ENCODE results near the gene SLC23A1.

The SLC23A1 gene

DNA sequence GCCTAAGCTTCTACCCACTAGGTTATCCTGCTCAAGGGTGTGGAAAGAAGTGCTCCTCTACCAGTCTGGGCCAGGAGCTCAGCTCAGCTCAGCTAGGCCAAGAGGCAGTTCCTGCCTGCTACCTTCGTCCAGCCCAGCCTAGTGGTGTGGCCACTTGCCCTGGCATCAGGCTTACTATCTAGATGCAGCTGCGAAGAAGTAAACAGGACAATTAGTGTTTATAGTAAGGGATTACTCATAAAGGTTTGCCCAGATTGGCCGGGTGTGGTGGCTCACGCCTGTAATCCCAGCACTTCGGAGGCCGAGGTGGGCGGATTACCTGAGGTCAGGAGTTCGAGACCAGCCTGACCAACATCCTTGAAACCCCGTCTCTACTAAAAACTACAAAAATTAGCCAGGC is 33.6 kb upstream of the SLC23A1 start:
- TF ChIP-seq TEAD4 (IDR thresholded peaks at IDR 0.05) (no peak), RAD21 (IDR thresholded peaks at IDR 0.05; ENCODE audit: low read depth) (no peak), EP300 (IDR thresholded peaks at IDR 0.05; ENCODE audit: borderline replicate concordance) (no peak), NFIC (IDR thresholded peaks at IDR 0.05) (no peak), YY1 (IDR thresholded peaks at IDR 0.05; ENCODE audit: low read depth) (no peak), TAF1 (IDR thresholded peaks at IDR 0.05; ENCODE audit: low read depth) (no peak), FOXM1 (IDR thresholded peaks at IDR 0.05; ENCODE audit: borderline replicate concordance, low read depth) (no peak), ZBTB7A (IDR thresholded peaks at IDR 0.05; ENCODE audit: low read depth) (no peak), TCF12 (IDR thresholded peaks at IDR 0.05; ENCODE audit: low read depth) (no peak), EGR1 (IDR thresholded peaks at IDR 0.05) (no peak), CEBPB (IDR thresholded peaks at IDR 0.05) (no peak), CREB1 (IDR thresholded peaks at IDR 0.05; ENCODE audit: low read depth) (no peak)
- TF ChIP-seq, protein P1, sequence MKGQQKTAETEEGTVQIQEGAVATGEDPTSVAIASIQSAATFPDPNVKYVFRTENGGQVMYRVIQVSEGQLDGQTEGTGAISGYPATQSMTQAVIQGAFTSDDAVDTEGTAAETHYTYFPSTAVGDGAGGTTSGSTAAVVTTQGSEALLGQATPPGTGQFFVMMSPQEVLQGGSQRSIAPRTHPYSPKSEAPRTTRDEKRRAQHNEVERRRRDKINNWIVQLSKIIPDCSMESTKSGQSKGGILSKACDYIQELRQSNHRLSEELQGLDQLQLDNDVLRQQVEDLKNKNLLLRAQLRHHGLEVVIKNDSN (IDR thresholded peaks at IDR 0.05), result no peak
- TF ChIP-seq, protein P2, sequence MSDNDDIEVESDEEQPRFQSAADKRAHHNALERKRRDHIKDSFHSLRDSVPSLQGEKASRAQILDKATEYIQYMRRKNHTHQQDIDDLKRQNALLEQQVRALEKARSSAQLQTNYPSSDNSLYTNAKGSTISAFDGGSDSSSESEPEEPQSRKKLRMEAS (IDR thresholded peaks at IDR 0.05), result no peak
- TF ChIP-seq, protein P3, sequence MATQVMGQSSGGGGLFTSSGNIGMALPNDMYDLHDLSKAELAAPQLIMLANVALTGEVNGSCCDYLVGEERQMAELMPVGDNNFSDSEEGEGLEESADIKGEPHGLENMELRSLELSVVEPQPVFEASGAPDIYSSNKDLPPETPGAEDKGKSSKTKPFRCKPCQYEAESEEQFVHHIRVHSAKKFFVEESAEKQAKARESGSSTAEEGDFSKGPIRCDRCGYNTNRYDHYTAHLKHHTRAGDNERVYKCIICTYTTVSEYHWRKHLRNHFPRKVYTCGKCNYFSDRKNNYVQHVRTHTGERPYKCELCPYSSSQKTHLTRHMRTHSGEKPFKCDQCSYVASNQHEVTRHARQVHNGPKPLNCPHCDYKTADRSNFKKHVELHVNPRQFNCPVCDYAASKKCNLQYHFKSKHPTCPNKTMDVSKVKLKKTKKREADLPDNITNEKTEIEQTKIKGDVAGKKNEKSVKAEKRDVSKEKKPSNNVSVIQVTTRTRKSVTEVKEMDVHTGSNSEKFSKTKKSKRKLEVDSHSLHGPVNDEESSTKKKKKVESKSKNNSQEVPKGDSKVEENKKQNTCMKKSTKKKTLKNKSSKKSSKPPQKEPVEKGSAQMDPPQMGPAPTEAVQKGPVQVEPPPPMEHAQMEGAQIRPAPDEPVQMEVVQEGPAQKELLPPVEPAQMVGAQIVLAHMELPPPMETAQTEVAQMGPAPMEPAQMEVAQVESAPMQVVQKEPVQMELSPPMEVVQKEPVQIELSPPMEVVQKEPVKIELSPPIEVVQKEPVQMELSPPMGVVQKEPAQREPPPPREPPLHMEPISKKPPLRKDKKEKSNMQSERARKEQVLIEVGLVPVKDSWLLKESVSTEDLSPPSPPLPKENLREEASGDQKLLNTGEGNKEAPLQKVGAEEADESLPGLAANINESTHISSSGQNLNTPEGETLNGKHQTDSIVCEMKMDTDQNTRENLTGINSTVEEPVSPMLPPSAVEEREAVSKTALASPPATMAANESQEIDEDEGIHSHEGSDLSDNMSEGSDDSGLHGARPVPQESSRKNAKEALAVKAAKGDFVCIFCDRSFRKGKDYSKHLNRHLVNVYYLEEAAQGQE (IDR thresholded peaks at IDR 0.05; ENCODE audit: low read depth), result no peak

GRCh38 chr5:139415869-139416268 is 32.8 kb upstream of the SLC23A1 start:
- TF ChIP-seq, protein P3 (IDR thresholded peaks at IDR 0.05; ENCODE audit: low read depth), result no peak
- no peak for TF ChIP-seq RAD21 (IDR thresholded peaks at IDR 0.05; ENCODE audit: low read depth)
- TF ChIP-seq TEAD4 (IDR thresholded peaks at IDR 0.05), result no peak
- TF ChIP-seq NFIC (IDR thresholded peaks at IDR 0.05), result no peak
- no peak for TF ChIP-seq TAF1 (IDR thresholded peaks at IDR 0.05; ENCODE audit: low read depth)
- no peak for TF ChIP-seq TCF12 (IDR thresholded peaks at IDR 0.05; ENCODE audit: low read depth)
- TF ChIP-seq, protein P2 (IDR thresholded peaks at IDR 0.05), result no peak
- no peak for TF ChIP-seq CREB1 (IDR thresholded peaks at IDR 0.05; ENCODE audit: low read depth)
- no peak for TF ChIP-seq CEBPB (IDR thresholded peaks at IDR 0.05)
- TF ChIP-seq, protein P1 (IDR thresholded peaks at IDR 0.05), result no peak
- no peak for TF ChIP-seq EP300 (IDR thresholded peaks at IDR 0.05; ENCODE audit: borderline replicate concordance)
- no peak for TF ChIP-seq ZBTB7A (IDR thresholded peaks at IDR 0.05; ENCODE audit: low read depth)
- no peak for TF ChIP-seq YY1 (IDR thresholded peaks at IDR 0.05; ENCODE audit: low read depth)
- no peak for TF ChIP-seq FOXM1 (IDR thresholded peaks at IDR 0.05; ENCODE audit: borderline replicate concordance, low read depth)
- TF ChIP-seq EGR1 (IDR thresholded peaks at IDR 0.05), result no peak

DNA sequence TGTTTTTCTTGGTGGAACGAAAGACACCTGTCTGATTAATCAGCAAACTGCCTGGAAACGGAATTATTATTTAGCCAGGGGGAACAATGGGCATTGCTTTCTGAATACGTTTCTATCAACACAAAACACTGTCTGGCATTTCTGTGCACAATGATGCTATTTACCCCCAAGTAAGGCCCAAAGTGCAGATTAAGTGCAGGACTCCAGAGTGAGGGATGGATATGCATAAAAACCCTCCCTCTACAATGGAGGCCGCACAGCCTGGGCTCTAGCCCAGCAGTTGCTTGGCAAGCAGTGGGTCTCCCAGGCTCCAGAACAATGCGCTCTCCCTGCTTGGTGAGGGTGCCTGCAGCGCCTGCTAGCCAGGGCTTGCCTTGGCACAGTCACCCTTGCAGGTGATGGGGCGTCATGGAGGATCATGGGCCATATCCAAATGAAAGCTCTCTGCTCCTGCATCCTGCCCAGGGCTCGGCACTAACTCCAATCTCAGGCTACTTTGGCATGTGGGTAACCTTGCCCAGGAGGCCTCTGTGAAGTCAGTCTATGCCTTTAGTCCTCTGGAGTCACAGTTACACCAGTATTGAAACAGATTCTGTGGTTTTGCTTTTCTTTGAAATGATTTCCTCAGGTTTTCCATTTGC is 32.2 kb upstream of the SLC23A1 start:
- TF ChIP-seq, protein P3 (IDR thresholded peaks at IDR 0.05; ENCODE audit: low read depth), result no peak
- TF ChIP-seq ZBTB7A (IDR thresholded peaks at IDR 0.05; ENCODE audit: low read depth) (no peak), EP300 (IDR thresholded peaks at IDR 0.05; ENCODE audit: borderline replicate concordance) (no peak), EGR1 (IDR thresholded peaks at IDR 0.05) (no peak), YY1 (IDR thresholded peaks at IDR 0.05; ENCODE audit: low read depth) (no peak), CREB1 (IDR thresholded peaks at IDR 0.05; ENCODE audit: low read depth) (no peak), TAF1 (IDR thresholded peaks at IDR 0.05; ENCODE audit: low read depth) (no peak), CEBPB (IDR thresholded peaks at IDR 0.05) (no peak), TCF12 (IDR thresholded peaks at IDR 0.05; ENCODE audit: low read depth) (no peak), FOXM1 (IDR thresholded peaks at IDR 0.05; ENCODE audit: borderline replicate concordance, low read depth) (no peak), NFIC (IDR thresholded peaks at IDR 0.05) (no peak)
- TF ChIP-seq, protein P2 (IDR thresholded peaks at IDR 0.05), result no peak

Data from Ishikawa (cell line).